Neural cell (in vitro differentiated cells): Measurements from ENCODE around the gene ABHD8. TPM values are rescaled to one million over a fixed set of nuclear protein-coding genes. Genes with fewer than 3 reads are reported as not detected.
A peak's percentile ranks its signal among the peaks of the same experiment; 100 is the strongest.

Source experiments
- H2AFZ ChIP-seq: fragments of 200-600, 300-800 bp; sonication (generic), shearing (Covaris generic); 2 replicates; pipeline ENCODE4 v1.6.0; 2014; ENCODE audit warnings: low read depth, mild to moderate bottlenecking, antibody characterized with exemption, low read length, moderate library complexity
- H3F3A ChIP-seq: fragments of 200-600 bp; shearing (Covaris generic); 2 replicates; pipeline ENCODE4 v1.6.1; 2016; ENCODE audit warnings: mild to moderate bottlenecking, moderate library complexity, mixed read lengths, antibody characterized with exemption, low read length; ENCODE audit not compliant: insufficient read depth, poor library complexity, severe bottlenecking
- H3K27ac ChIP-seq: fragments of 200-600, 300-800 bp; sonication (generic), shearing (Covaris generic); 2 replicates; pipeline ENCODE4 v1.5.1; 2014; ENCODE audit warnings: mild to moderate bottlenecking, low read length, moderate library complexity
- H3K27me3 ChIP-seq: fragments of 300-800, 200-600 bp; sonication (generic), shearing (Covaris generic); 2 replicates; pipeline ENCODE4 v1.6.0; 2014; ENCODE audit warnings: mild to moderate bottlenecking, low read depth, low read length, moderate library complexity; ENCODE audit not compliant: insufficient read depth
- H3K36me3 ChIP-seq: fragments of 300-800, 200-600 bp; sonication (generic), shearing (Covaris generic); 2 replicates; pipeline ENCODE4 v1.5.1; 2014; ENCODE audit warnings: mild to moderate bottlenecking, antibody characterized with exemption, low read length, moderate library complexity; ENCODE audit not compliant: insufficient read depth
- H3K4me2 ChIP-seq: fragments of 300-800, 200-600 bp; sonication (generic), shearing (Covaris generic); 2 replicates; pipeline ENCODE4 v1.6.0; 2014; ENCODE audit warnings: mild to moderate bottlenecking, low read length
- H3K4me3 ChIP-seq: fragments of 300-800, 200-600 bp; sonication (generic), shearing (Covaris generic); 2 replicates; pipeline ENCODE4 v1.5.1; 2014; ENCODE audit warnings: mild to moderate bottlenecking, low read length, moderate library complexity
- H3K79me2 ChIP-seq: fragments of 200-600 bp; shearing (Covaris generic); replicated peaks from 2 replicates; pipeline ENCODE4 v1.6.0; 2014; ENCODE audit warnings: mild to moderate bottlenecking, low read length, moderate library complexity; ENCODE audit not compliant: insufficient read depth
- H3K9ac ChIP-seq: fragments of 300-800, 200-600 bp; sonication (generic), shearing (Covaris generic); 2 replicates; pipeline ENCODE4 v1.6.1; 2016; ENCODE audit warnings: mild to moderate bottlenecking, low read length, mixed read lengths
- H3K9me2 ChIP-seq: fragments of 200-600 bp; shearing (Covaris generic); 2 replicates; pipeline ENCODE4 v1.6.1; 2016; ENCODE audit warnings: mild to moderate bottlenecking, low read length, mixed read lengths; ENCODE audit not compliant: insufficient read depth
- H3K9me3 ChIP-seq: fragments of 200-600, 300-800 bp; sonication (generic), shearing (Covaris generic); 2 replicates; pipeline ENCODE4 v1.6.1; 2016; ENCODE audit warnings: mild to moderate bottlenecking, mixed run types, low read length, moderate library complexity, mixed read lengths
- H4K20me1 ChIP-seq: fragments of 200-600 bp; shearing (Covaris generic); 2 replicates; pipeline ENCODE4 v1.6.1; 2016; ENCODE audit warnings: mild to moderate bottlenecking, mixed run types; ENCODE audit not compliant: insufficient read depth
- EP300 ChIP-seq: fragments of 450-650 bp; conservative IDR thresholded peaks from 2 replicates; pipeline ENCODE4 v1.6.1; 2014; ENCODE audit warnings: antibody characterized with exemption, mild to moderate bottlenecking, moderate library complexity; ENCODE audit not compliant: poor library complexity, severe bottlenecking
- EZH2 ChIP-seq: fragments of 200-600, 300-800 bp; shearing (Covaris generic), sonication (generic); IDR thresholded peaks from 2 replicates; pipeline ENCODE4 v1.6.1; 2014; ENCODE audit warnings: antibody characterized with exemption, low read length, borderline replicate concordance, mild to moderate bottlenecking; ENCODE audit not compliant: insufficient read depth, poor library complexity, severe bottlenecking
- MXI1 ChIP-seq: fragments of 450-650 bp; conservative IDR thresholded peaks from 2 replicates; pipeline ENCODE4 v1.6.1; 2014; ENCODE audit warnings: antibody characterized with exemption, mild to moderate bottlenecking; ENCODE audit not compliant: poor library complexity, severe bottlenecking
- POLR2AphosphoS5 ChIP-seq: IDR thresholded peaks from 2 replicates; pipeline ENCODE4 v1.6.1; 2012
- RAD21 ChIP-seq: fragments of 450-650 bp; conservative IDR thresholded peaks from 2 replicates; pipeline ENCODE4 v1.6.1; 2014; ENCODE audit warnings: antibody characterized with exemption, mild to moderate bottlenecking, moderate library complexity
- SMC3 ChIP-seq: fragments of 450-650 bp; conservative IDR thresholded peaks from 2 replicates; pipeline ENCODE4 v1.6.1; 2014; ENCODE audit warnings: antibody characterized with exemption, mild to moderate bottlenecking, moderate library complexity; ENCODE audit not compliant: poor library complexity
- TAF1 ChIP-seq: IDR thresholded peaks from 2 replicates; pipeline ENCODE4 v1.6.1; 2012; ENCODE audit warnings: low read depth
- polyA plus RNA-seq: library from polyadenylated mRNA; depleted of rRNA; stranded (reverse); fragments of >200 nt; gene quantifications from 2 replicates; pipeline ENCODE4 v1.2.3, GENCODE V29; 2014
- TF ChIP-seq, protein P1 (sequence below): fragments of 450-650 bp; IDR thresholded peaks from 2 replicates; pipeline ENCODE4 v1.5.1; 2014; ENCODE audit warnings: antibody characterized with exemption, mild to moderate bottlenecking, moderate library complexity; ENCODE audit not compliant: poor library complexity, severe bottlenecking
- TF ChIP-seq, protein P2 (sequence below): IDR thresholded peaks from 2 replicates; pipeline ENCODE4 v1.6.1; 2012; ENCODE audit warnings: borderline replicate concordance

The ABHD8 gene
- polyA plus RNA-seq, 1 donor from 2014 or later: 28.1 TPM

DNA sequence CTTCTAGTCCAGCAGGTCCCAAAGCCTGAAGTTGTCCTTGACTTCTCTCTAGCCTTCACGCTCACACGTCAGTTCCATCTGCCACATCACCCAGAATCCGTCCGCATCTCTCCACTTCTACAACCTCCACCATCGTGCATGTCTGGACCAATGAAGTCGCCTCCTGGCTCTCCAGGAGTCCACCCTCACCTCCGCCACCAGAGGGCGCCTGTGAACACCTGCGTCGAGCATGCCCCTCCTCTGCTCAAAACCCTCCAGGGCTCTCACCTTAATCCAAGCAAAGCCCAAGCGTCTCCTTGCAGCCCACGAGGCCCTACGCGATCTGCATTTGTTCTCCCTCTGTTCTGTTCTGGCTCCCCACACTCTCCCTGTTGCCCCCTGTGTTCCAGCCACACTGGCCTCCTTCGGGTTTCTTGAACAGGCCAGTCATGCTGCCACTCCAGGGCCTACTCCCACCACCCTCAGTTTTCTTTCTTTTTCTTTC is 42.3 kb downstream of the ABHD8 start:
- H3K27ac ChIP-seq: no peak overlapping the region
- H4K20me1 ChIP-seq: no peaks in the 10 kb centered on the region
- TF ChIP-seq, protein P1, sequence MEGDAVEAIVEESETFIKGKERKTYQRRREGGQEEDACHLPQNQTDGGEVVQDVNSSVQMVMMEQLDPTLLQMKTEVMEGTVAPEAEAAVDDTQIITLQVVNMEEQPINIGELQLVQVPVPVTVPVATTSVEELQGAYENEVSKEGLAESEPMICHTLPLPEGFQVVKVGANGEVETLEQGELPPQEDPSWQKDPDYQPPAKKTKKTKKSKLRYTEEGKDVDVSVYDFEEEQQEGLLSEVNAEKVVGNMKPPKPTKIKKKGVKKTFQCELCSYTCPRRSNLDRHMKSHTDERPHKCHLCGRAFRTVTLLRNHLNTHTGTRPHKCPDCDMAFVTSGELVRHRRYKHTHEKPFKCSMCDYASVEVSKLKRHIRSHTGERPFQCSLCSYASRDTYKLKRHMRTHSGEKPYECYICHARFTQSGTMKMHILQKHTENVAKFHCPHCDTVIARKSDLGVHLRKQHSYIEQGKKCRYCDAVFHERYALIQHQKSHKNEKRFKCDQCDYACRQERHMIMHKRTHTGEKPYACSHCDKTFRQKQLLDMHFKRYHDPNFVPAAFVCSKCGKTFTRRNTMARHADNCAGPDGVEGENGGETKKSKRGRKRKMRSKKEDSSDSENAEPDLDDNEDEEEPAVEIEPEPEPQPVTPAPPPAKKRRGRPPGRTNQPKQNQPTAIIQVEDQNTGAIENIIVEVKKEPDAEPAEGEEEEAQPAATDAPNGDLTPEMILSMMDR: peak; percentile 47
- TF ChIP-seq, protein P2, sequence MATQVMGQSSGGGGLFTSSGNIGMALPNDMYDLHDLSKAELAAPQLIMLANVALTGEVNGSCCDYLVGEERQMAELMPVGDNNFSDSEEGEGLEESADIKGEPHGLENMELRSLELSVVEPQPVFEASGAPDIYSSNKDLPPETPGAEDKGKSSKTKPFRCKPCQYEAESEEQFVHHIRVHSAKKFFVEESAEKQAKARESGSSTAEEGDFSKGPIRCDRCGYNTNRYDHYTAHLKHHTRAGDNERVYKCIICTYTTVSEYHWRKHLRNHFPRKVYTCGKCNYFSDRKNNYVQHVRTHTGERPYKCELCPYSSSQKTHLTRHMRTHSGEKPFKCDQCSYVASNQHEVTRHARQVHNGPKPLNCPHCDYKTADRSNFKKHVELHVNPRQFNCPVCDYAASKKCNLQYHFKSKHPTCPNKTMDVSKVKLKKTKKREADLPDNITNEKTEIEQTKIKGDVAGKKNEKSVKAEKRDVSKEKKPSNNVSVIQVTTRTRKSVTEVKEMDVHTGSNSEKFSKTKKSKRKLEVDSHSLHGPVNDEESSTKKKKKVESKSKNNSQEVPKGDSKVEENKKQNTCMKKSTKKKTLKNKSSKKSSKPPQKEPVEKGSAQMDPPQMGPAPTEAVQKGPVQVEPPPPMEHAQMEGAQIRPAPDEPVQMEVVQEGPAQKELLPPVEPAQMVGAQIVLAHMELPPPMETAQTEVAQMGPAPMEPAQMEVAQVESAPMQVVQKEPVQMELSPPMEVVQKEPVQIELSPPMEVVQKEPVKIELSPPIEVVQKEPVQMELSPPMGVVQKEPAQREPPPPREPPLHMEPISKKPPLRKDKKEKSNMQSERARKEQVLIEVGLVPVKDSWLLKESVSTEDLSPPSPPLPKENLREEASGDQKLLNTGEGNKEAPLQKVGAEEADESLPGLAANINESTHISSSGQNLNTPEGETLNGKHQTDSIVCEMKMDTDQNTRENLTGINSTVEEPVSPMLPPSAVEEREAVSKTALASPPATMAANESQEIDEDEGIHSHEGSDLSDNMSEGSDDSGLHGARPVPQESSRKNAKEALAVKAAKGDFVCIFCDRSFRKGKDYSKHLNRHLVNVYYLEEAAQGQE: no peak
- TF ChIP-seq SMC3: no peak
- no peak for TF ChIP-seq RAD21
- TF ChIP-seq EZH2: no peak
- no peak for TF ChIP-seq EP300
- TF ChIP-seq MXI1: no peak
- no peak for TF ChIP-seq POLR2AphosphoS5
- no peak for TF ChIP-seq TAF1
- H3F3A ChIP-seq: no peaks in the 10 kb centered on the region
- no peaks in the 10 kb centered on the region for H3K79me2 ChIP-seq
- no peak overlapping the region for H2AFZ ChIP-seq
- H3K9me2 ChIP-seq: no peaks in the 10 kb centered on the region
- no peaks in the 10 kb centered on the region for H3K36me3 ChIP-seq
- no peak overlapping the region for H3K9ac ChIP-seq
- H3K27me3 ChIP-seq: no peaks in the 10 kb centered on the region
- H3K4me2 ChIP-seq: no peak overlapping the region
- no peak overlapping the region for H3K4me3 ChIP-seq
- H3K9me3 ChIP-seq: peaks cover 8% of the 10 kb centered on the region

DNA sequence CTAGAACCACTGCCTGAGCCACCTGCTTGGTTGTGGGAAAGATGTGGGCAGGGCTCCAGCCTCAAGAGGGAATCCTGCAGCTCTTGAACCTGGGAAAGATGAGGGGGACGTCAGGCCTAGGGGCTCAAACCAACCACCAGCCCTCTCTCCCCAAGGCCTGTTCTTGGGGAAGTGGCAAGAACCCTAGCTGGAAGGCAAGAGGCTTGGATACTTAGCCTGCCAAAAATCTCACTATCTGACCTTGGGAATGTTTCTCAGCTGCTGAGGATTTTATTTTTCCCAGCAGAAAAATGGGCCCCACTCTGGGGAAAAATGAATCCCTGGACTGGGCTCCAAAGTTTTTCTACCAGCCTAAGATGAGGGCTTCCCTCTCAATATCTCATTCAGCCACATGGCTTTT is 43.3 kb downstream of the ABHD8 start:
- H3K79me2 ChIP-seq: no peaks in the 10 kb centered on the region
- H3K4me3 ChIP-seq: no peak overlapping the region
- TF ChIP-seq POLR2AphosphoS5 (no peak), EP300 (no peak), TAF1 (no peak), EZH2 (no peak), MXI1 (no peak), RAD21 (no peak), SMC3 (no peak)
- TF ChIP-seq, protein P1: no peak
- TF ChIP-seq, protein P2: no peak
- H3K9ac ChIP-seq: no peak overlapping the region
- no peaks in the 10 kb centered on the region for H3K9me2 ChIP-seq
- no peaks in the 10 kb centered on the region for H3F3A ChIP-seq
- H3K27ac ChIP-seq: no peak overlapping the region
- H3K9me3 ChIP-seq: peaks cover 8% of the 10 kb centered on the region
- H3K27me3 ChIP-seq: no peaks in the 10 kb centered on the region
- H3K36me3 ChIP-seq: no peaks in the 10 kb centered on the region
- H4K20me1 ChIP-seq: no peaks in the 10 kb centered on the region
- H3K4me2 ChIP-seq: no peak overlapping the region
- no peak overlapping the region for H2AFZ ChIP-seq
